Glomerular visceral epithelial cell (primary cell): ENCODE measurements around the gene STK17B.

Experiments used
- DNase-seq: peaks from one replicate; pipeline ENCODE4 v3.0.0-alpha.2; 2016; ENCODE audit errors: extremely low spot score

The STK17B gene

DNA sequence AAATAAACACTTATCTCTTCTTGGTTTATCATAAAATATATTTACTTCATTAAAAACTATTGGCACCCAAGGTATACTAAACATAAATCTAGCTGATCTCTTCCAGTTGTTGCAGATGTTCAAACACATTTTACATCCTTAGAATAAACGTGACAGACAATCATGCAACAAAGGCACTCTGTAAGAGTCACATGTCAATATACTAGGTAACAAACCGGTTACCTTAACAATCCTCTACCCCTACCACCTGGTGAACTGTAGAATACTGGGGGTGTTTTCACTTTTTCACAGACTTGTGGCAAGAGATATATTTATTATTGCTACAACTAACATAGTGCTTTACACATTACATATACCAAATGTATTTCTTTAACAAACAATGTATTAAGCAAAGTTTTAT is 15.8 kb downstream of the STK17B start:
- DNase-seq = no peak

DNA sequence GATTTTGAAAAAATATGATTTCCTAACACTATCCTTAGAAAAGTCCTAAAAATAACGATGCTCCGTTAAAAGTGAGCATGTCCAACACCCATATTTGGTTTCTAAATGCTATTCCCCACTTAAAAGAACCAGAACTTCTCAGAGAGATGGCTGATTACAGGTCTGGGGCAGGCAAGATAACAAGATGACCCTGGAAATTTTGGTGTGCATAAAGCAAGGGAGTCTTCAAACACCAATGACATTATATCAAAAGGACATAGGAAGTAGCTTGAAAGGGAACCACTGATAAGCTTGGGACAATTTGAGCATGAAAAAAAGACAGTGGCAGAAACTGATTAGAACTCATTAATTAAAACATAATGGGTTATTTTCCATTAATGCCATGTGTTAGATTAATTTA is 17.9 kb downstream of the STK17B start:
- DNase-seq = no peak

DNA sequence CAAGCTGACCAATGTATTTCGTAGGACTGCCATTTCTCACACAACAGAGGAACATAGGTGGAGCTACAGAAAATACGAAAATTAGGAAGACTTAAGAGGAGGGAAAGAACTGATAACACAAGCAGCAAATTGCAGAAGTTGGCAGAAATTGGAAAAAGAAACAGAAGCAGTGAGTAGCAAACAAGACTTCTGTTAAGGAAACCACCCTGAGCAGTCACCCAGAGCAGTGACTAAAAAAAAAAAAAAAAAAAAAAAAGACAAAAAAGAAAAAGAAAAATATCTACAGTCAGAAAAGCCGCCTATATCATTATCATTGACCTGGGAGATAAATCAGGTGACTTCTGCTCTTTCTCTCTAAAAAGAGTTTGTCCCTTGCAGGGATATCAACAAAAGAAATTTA is 21.4 kb downstream of the STK17B start:
- DNase-seq = no peak

DNA sequence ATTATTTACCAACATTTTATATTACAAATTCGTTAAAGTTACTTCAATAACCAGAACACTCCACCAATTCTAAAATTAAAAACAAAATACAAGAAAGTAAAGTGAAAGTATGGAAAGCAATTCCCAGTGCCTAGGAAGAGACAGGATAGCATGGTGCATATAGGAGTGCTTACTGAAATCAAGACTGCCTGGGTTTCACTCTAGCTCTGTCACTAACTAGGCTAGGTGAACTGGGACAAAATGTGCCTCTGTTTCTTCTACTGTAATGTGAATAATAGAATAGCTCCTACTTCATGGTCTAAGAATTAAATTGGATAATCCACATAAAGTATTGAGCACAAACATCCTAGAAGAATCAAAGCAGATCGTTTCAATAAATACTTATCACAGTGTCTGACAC is 22.6 kb downstream of the STK17B start:
- no peak for DNase-seq

DNA sequence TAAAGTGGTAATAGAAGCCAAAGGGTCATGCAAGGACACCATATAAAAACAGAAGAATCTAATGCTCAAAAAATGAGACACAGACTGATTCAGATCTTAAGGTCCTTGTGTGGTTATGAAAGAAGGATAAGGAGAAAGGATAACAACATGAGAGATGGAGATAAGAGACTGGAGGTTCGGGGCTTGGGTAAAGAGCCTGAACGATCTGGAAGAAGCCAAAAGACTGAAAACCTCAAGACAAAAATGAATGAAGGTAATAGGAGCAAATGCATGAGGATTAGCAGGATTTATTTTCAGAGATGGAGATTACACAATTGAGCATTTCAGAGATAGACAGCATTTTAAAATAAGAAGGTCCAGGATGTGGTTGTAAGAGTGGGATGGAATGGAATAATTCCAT is 26.1 kb downstream of the STK17B start:
- no peak for DNase-seq

DNA sequence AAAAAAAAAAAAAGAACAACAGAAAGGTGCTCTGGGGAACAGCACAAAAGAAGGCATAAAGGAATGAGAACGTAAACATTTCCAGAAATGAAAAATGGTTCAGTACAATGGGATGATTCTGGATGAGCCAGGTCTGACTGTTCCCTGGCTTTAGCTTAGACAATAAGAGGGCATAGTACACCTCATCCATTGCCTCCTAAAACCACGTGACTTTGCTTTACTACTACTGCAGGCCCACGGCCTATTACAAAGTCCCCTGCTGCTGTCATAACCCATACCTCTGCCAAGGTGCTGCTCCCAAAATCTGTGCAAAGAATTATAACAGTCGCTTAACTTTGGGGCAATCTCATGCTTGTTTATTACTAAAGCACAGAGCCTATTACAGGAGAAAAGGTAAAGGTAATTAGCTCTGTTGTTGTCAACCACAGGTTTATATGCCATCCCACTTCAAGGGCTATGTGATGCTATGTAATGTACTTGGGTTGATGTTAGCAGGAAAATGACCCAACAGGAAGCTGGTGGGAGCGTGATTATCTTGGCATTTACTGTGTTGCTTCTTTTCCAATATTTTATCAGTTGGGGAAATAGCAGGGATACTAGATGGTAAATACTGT is 26.8 kb downstream of the STK17B start:
- no peak for DNase-seq

DNA sequence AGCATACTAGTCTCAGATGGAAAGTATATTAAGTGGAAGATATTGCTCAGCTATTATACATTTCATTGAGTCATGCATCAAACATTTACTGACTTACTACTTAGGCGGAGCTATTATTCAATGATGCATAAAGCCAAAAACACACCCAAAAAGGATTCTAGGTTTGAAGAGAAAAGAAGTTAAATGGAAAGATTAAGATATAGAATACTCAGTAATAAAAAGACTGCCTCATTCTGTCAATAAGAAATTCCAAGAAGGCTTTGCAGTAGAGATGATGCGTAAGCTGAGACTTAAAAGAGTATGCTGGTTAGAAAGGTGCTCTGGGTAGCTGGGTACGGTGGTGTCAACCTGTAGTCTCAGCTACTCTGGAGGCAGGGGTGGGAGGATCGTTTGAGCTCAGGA is 27.6 kb downstream of the STK17B start:
- DNase-seq = peak; percentile 16

DNA sequence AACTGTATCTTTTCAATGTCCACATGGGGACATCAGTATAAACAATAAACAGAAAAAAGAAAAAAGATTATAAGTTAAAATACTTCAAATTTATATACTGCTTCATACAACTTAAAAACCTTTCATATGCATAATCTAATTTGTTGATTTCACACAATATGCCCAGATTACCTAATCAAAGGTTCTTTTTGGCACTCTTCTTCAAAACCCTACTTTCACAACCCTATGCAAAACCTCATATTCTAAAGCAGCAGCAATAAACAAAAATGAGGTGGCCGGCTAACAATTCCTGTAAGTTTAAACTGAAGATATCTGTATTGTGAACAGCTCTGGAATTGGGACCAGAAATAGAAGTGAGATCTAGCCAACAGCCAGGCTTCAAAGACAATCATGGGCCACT is 28.6 kb downstream of the STK17B start:
- DNase-seq = no peak

DNA sequence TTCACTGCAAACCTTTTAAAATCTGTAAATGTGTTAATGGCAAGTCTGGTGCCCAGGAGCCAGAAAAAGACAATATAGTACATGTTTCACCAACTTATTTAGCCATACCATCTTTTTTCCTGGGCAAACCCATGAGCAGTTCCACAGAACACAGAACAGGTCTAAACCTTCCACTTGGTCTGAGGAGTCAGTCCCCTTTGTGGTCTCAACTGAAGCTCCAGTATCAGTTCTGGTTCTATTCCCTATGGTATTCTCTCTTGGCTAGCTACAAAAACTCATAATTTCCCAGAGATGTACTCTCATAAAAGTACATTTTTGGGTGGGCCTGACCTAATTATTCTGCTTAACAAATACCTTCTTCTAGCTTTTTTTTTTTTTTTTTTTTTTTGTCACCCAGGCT is 31.2 kb downstream of the STK17B start:
- no peak for DNase-seq

DNA sequence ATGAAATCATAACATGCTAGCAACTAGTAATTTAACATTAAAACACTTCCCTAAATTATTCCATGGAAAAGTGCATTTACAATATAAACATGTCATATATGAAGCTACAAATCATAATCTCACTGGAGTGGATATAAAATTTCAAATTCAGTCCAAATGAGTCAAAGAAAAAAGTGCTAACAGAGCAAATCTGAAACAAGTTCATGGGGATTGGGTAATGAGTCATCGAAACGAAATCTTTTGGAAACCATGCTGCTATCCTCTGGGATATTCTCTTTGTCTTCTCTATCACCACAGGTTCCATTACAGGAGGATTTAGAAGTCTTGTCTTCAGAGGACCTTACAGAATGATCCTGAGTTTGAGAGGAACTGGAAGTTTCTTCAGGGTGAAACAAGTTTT is 34.1 kb downstream of the STK17B start:
- DNase-seq = no peak

DNA sequence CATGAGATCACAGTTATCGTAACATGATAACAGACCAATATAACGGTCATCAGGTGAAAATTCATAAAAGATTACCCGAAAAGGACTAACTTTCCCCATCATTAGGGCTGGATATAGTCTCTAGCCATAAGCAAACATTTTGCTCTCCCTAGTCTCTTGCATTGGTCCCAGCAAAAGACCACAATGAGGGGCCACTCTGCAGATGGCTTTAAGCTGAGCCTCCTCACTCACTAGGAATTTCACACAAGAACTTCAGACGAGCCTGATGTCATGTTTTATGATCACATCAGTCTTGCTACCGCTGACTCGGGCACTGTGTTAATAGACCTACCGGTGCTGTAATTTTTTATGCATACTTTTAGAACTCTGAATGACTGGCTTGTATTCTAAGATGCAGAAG is 35.2 kb downstream of the STK17B start:
- DNase-seq = peak; percentile 39

DNA sequence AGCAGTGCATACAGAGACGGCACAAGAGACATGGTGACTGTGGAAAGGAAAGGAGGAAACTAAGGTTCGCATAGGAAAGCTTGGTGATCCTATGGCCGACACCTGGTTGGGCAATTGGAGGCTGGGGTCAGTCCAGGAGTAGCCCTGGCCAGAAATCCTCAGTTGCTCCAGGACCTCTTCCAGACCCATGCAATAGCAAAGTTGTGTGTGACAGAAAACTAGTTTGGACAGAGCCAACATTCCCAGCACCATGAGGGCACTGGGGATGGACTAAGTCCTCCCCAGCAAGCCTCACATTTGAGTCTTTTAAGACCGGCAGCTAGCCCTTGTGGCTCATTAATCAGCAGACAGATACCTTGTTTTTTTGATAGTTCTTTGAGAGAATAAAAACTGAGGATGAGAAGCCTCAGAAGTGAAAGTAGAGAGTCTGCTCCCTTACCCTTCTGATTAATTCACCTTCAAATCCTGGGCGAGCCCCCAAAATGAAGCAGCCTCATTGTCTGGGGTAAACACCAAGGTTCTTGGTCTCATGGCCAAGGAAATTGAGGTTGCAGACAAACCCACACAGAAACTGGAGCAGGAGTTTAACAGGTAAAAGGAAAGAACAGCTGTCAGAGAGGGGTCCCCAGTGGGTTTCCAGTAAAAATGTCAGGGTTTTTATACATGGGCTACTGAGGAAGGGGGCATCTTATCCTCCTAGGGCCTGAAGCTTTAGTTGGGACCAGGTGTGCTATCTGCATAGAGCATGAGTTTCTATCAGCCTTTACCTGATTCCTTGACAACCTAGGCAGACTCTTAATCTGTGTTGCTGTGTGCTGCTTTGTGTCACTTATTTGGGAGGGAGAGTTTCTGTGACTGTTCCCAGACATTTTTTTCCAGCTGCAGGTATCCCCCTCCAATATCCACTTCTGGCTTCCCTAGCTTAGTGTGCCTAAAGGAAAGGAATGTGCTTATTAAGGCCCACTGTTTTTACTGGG is 39.1 kb downstream of the STK17B start:
- no peak for DNase-seq

DNA sequence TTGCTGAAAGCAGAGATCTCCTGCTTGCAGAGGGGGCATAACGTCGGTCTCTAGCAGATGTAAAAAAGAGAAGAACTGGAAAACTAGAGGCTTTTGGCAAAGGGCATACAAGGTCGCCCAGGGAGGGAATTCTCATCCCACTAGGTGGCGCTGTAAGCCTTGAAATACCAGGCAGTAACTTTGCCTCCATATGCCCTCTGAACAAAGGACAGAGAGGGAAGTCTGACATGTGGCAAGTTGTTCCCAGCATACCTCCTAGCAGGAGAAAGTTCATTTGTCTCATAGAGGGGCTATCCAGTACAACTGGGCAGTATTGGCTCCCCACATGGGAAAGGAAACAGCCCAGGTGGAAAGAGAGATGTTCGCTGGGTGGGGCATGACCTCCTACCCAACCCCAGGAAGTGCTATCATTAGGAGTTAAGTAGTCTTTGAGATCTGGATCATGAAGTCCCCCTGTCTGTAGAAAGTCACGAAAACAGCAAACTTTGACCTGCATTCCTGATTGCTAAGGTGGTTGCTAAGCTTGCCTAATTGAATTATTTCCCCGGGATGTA is 39.9 kb downstream of the STK17B start:
- peak; percentile 35 for DNase-seq

DNA sequence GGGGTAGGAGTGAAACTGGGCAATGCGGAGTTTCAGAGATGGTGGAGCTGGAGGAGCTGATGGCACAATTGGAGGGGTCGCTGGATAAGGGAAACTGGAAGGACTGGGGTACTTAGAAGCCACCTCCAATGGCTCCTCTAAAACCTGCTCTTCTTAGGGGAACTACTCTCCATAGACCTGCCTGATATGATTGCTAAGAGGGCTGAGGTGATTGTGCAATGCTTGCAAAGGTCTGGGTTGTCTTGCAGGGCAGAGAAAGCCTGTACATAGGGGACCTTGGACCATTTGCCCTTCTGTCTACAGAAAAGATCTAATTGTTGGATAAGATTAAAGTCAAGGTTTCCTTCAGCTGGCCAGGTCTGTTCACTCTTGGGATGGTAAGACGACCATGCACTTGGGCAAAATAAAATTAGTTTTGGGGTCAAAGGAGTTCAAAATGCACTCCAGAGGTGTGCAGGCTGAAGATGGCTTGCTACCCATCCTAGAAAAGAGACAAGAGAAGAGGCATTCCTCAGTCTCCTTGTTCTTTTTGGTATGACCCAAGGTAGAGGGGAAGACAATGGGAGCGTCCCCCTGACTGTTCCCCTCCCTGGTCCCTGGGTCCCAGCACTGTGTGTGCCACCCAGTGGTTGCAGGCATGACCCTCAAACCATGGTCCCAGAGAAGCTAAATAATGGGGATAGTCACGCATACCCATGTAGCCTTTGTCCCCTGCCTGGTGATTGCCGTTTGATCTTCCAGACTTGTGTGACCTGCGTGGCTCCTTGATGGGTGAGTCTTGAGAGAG is 41.1 kb downstream of the STK17B start:
- DNase-seq = no peak

DNA sequence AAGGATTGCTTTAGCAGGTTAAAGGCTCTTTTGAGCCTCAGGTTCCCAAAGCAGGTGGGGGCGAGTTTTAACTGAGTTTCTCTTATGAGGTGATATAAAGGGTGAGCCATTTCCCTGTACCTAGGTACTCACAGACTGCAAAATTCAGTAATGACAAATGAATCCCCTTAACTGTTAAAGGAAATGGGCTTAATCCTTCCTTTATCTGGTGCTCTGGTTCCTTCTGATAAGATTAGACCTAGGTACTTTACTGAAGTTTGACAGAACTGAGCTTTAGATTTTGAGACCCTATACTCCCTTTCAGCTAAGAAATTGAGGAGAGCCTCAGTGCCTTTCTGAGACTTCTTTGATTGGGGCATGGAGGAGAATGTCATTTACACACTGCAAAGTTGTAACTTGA is 42.6 kb downstream of the STK17B start:
- no peak for DNase-seq

DNA sequence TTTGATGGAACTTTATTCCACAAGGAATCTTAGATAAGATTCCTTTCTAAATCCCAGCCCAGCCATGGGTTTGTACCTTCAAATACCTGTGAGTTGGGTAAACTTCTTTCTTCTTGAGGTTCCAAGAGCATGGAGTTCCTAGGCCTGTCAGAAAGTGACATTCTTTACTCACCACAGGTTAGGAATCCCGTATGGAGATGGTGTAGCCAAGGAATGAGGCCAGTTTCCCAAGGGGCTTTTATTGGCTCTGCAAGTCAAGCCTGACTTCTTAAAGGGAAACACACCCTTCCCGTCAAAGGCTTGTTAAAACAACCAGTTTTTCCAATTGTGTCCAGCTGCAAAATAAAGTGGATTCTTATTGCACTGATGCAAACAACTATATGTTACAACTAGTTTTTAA is 45.8 kb downstream of the STK17B start:
- no peak for DNase-seq

DNA sequence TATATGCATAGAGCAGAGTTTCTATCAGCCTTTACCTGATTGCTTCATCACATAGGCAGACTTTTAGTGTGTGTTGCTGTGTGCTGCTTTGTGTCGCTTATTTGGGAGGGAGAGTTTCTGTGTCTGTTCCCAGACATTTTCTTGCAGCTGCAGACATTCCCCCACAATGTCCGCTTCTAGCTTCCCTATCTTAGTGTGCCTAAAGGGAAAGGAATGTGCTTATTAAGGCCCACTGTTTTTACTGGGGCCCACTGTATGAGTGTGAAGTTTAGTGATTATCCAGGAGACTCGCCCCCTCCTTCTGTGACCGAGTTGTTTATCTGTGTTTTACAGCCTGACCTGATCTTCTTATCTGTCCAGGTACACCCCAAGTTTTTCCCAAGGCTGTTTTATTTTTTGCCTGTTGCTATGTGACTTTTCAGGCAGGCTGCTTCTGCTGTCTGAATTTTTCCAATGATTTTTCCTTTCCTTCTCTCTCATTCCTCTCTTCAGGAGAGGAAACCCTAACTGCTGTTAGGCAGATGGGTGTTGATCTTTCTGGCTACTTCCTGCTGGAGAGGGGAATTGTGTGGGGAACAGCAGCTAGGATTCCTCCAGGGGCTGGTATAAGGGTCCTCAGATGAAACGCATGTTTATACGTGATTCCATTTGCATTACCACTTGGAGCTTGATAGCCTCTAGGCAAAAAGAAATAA is 47.6 kb downstream of the STK17B start:
- DNase-seq = peak; percentile 49

DNA sequence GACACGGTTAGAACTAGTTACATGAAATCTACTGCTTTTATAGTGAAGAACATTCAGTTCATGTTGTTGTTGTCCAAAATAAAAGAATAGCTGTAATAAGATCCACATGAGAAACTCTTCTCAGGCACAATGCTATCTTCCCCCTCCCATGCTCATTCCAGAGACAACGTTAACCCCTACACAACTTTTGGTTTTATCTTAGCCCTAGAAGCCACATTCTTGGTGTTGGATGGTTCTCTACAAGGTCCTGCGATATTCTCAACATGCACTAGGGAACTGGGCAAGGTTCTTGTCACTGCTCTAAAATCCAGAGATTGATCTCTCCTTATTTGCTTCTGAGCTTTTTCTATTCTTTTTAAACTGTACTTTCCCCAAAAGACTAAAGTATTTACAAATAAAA is 51.5 kb downstream of the STK17B start:
- DNase-seq = no peak

DNA sequence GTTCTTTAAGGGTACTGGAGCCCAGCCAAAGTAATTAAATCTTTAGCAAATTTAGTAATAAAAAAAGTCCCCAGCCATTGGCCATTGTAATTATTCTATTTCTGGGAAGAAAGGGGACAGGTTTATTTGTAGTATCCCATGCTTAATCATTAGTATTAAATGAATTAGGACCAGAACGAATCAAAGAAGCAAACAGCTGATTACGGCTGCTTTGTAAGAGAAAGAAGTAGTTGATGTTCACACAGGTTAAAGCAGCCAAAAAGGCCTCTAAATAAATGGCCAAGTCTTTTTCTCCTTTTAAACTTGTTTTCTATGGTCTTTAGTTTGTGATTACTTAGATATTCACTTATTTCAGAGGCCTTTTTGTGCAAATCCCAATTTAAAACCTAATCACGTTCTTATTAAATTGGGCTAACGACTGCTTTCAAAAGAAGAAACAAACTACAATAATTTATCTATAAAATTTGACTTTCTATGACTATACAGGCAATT is 54.1 kb downstream of the STK17B start:
- no peak for DNase-seq

DNA sequence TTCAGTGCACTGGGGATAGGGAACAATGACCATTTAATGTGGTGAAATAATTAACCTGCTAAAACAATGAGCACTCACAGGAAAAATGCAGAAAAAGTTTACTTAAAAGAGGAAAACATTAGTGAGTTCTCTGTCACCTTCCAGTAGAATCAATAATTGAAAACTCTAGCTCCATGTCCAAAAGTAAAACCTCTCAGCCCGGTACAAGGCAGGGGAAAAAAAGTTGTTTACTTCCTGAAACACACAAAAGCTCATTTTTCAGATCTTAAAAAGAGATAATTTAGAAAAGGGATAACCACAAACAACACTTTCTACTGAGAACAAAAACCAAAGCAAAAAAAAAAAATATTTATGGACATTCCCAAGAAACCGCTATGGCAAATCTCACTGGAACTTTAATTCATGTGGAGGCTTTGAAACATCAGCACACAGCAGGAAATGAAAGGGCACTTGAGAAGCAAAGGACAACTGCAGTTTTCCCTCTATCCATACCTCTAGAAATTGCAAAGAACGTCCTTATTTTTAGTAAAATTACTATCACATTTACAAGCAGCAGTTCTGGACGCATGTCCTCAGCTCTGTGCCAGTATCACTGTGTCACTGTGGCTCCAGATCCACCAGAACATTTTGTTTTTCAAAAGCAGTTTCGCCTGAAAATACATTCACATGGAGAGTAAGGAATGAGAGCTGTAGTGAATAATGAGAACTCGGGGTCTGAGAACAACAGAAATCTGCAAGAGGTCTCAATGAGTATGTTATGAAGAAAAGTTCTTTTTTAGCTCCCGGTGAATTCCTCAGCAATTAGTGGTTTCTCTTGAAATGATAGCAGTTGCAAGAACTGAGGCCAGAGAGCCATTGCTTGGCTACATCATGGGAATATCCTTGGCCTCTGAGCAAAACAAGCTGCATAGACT is 58.1 kb downstream of the STK17B start:
- DNase-seq = no peak
